Suprapubic skin (tissue), 4 donors: Measurements from ENCODE around the gene DNASE1. TPM values are rescaled to one million over a fixed set of nuclear protein-coding genes. Genes with fewer than 3 reads are reported as not detected.

Experiments used
- DNase-seq, 2 donors: peaks; one replicate each; pipeline ENCODE4 v3.0.0-alpha.2; 2019; ENCODE audit warnings: low spot score in 2 of 2
- H3K27ac ChIP-seq: fragments of 200-600 bp; sonication (generic); one replicate; pipeline ENCODE4 v1.5.1; 2019
- H3K27me3 ChIP-seq: fragments of 200-600 bp; sonication (generic); one replicate; pipeline ENCODE4 v1.5.1; 2019
- H3K36me3 ChIP-seq: fragments of 200-600 bp; sonication (generic); one replicate; pipeline ENCODE4 v1.5.1; 2019
- H3K4me1 ChIP-seq: fragments of 200-600 bp; sonication (generic); one replicate; pipeline ENCODE4 v1.5.1; 2019
- H3K4me3 ChIP-seq: fragments of 200-600 bp; sonication (generic); one replicate; pipeline ENCODE4 v1.5.1; 2019; ENCODE audit warnings: mild to moderate bottlenecking
- H3K9me3 ChIP-seq: fragments of 200-600 bp; sonication (generic); one replicate; pipeline ENCODE4 v1.5.1; 2019
- EP300 ChIP-seq: sonication (generic); formaldehyde crosslinking; IDR thresholded peaks from one replicate; pipeline ENCODE4 v1.6.1; 2017; ENCODE audit warnings: antibody characterized with exemption
- POLR2A ChIP-seq, 2 donors: fragments of 450-650 bp; IDR thresholded peaks; one replicate each; pipeline ENCODE4 v1.6.1; 2017; ENCODE audit warnings: antibody characterized with exemption in 2 of 2, mild to moderate bottlenecking in 2 of 2, moderate library complexity in 2 of 2
- POLR2AphosphoS5 ChIP-seq, 3 donors: sonication (generic); formaldehyde crosslinking; IDR thresholded peaks; one replicate each; pipeline ENCODE4 v1.6.1; 2017; ENCODE audit warnings: antibody characterized with exemption in 3 of 3
- WGBS: methylation state at CpG from one replicate; pipeline ENCODE4 v1.1.5; 2018; 5-methylcytosine and 5-hydroxymethylcytosine counted together
- total RNA-seq, 4 donors: library from RNA; depleted of rRNA; stranded (reverse); fragments of >200 nt; gene quantifications; one replicate each; pipeline ENCODE4 v1.1.0, GENCODE V29; 2016
- TF ChIP-seq, protein P1 (sequence below), 2 donors: fragments of 200-600 bp in 1 of 2; fragments of 450-650 bp in 1 of 2; sonication (generic) in 1 of 2; IDR thresholded peaks; one replicate each; pipeline ENCODE4 v1.5.1; 2016 to 2019; ENCODE audit warnings: antibody characterized with exemption in 2 of 2, mild to moderate bottlenecking in 1 of 2, moderate library complexity in 1 of 2

Gene DNASE1
- total RNA-seq, 4 donors from 2014 or later, result 11.0 to 32.7 (median 23.0) TPM

DNA sequence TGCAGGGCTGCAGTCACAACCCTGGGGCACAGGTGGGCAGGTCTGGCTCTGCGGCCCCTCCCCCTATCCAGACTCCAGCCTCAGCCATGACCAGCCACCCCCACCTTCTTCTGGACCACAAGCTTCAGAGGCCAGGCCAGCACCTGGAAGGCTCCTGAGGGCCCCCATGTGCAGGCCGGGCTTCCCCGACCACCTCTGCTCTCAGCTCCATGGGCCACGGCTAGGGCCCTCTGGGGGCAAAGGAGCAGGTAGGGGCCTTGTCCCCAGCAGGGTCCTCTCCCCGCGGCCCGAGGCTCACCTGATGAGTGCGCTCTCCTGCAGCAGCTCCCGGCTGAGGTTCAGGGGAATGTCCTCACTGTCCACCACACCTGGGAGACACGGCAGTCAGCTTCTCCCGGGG, 16.9 kb downstream of the DNASE1 start:
- no peaks in the 10 kb centered on the region for H3K4me1 ChIP-seq
- H3K27ac ChIP-seq, result no peak overlapping the region
- WGBS, result 96% methylated on average over 3 of the region's 11 CpGs
- peaks cover 70% of the 10 kb centered on the region for H3K36me3 ChIP-seq
- H3K9me3 ChIP-seq, result no peaks in the 10 kb centered on the region
- no peaks in the 10 kb centered on the region for H3K27me3 ChIP-seq
- TF ChIP-seq POLR2A (IDR thresholded peaks at IDR 0.05) (no peak), POLR2AphosphoS5 (IDR thresholded peaks at IDR 0.05) (no peak), EP300 (no peak)
- TF ChIP-seq, protein P1, sequence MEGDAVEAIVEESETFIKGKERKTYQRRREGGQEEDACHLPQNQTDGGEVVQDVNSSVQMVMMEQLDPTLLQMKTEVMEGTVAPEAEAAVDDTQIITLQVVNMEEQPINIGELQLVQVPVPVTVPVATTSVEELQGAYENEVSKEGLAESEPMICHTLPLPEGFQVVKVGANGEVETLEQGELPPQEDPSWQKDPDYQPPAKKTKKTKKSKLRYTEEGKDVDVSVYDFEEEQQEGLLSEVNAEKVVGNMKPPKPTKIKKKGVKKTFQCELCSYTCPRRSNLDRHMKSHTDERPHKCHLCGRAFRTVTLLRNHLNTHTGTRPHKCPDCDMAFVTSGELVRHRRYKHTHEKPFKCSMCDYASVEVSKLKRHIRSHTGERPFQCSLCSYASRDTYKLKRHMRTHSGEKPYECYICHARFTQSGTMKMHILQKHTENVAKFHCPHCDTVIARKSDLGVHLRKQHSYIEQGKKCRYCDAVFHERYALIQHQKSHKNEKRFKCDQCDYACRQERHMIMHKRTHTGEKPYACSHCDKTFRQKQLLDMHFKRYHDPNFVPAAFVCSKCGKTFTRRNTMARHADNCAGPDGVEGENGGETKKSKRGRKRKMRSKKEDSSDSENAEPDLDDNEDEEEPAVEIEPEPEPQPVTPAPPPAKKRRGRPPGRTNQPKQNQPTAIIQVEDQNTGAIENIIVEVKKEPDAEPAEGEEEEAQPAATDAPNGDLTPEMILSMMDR (IDR thresholded peaks at IDR 0.05), result no peak
- no peak overlapping the region for H3K4me3 ChIP-seq
- no peak for DNase-seq

DNA sequence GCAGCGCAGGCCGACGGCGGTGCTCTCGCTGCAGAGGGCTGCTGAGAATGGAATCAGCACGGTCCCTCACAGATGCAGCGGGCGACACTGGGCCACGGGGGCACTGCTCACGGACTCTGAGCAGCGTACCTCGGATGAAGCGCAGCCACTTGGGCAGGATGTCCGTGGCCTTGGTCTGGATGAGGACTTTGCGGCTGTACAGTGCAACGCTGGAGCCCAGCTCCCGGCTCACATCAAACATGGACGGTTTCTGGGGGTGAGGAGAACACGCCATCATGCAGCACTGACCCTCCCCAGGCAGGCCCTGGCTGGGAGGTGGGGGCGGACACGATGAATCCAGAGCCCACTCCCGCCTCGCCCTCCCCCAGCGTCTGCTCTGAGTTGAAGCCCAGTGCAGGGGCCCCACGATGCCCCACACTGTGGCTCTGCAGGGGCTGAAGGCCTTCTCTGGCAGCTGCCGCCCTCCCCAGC, 18.1 kb downstream of the DNASE1 start:
- TF ChIP-seq POLR2A (IDR thresholded peaks at IDR 0.05), result no peak
- no peak for TF ChIP-seq EP300
- TF ChIP-seq POLR2AphosphoS5 (IDR thresholded peaks at IDR 0.05), result no peak
- TF ChIP-seq, protein P1 (IDR thresholded peaks at IDR 0.05), result no peak
- H3K27me3 ChIP-seq, result no peaks in the 10 kb centered on the region
- no peak overlapping the region for H3K27ac ChIP-seq
- H3K4me1 ChIP-seq, result no peaks in the 10 kb centered on the region
- no peak for DNase-seq
- WGBS, result 93% methylated on average over 21 of the region's 26 CpGs
- H3K9me3 ChIP-seq, result no peaks in the 10 kb centered on the region
- no peak overlapping the region for H3K4me3 ChIP-seq
- peaks cover 77% of the 10 kb centered on the region for H3K36me3 ChIP-seq

DNA sequence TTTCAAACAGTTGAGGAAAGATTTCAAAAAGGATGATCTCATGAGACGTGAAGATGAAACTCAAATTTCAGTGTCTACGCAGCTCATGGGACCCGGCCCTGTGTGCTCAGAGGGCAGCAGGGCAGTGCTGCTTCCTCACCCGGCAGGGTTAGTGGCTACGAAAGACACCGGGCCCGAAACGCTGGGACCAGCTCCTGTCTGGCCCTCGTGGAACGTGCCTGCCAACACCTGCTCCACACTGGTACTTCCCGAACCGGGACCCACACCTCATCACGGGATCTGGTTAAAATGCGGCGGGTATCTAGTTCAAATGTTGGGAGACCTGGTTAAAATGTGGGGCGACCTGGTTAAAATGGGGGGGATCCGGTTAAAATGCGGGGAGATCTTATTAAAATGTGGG, 18.7 kb downstream of the DNASE1 start:
- no peak for TF ChIP-seq POLR2AphosphoS5 (IDR thresholded peaks at IDR 0.05)
- no peak for TF ChIP-seq POLR2A (IDR thresholded peaks at IDR 0.05)
- TF ChIP-seq, protein P1 (IDR thresholded peaks at IDR 0.05), result no peak
- TF ChIP-seq EP300, result no peak
- no peak overlapping the region for H3K4me3 ChIP-seq
- H3K27me3 ChIP-seq, result no peaks in the 10 kb centered on the region
- no peak for DNase-seq
- H3K27ac ChIP-seq, result no peak overlapping the region
- H3K4me1 ChIP-seq, result no peaks in the 10 kb centered on the region
- no peaks in the 10 kb centered on the region for H3K9me3 ChIP-seq
- peaks cover 82% of the 10 kb centered on the region for H3K36me3 ChIP-seq
- 93% methylated on average over 18 of the region's 18 CpGs for WGBS

DNA sequence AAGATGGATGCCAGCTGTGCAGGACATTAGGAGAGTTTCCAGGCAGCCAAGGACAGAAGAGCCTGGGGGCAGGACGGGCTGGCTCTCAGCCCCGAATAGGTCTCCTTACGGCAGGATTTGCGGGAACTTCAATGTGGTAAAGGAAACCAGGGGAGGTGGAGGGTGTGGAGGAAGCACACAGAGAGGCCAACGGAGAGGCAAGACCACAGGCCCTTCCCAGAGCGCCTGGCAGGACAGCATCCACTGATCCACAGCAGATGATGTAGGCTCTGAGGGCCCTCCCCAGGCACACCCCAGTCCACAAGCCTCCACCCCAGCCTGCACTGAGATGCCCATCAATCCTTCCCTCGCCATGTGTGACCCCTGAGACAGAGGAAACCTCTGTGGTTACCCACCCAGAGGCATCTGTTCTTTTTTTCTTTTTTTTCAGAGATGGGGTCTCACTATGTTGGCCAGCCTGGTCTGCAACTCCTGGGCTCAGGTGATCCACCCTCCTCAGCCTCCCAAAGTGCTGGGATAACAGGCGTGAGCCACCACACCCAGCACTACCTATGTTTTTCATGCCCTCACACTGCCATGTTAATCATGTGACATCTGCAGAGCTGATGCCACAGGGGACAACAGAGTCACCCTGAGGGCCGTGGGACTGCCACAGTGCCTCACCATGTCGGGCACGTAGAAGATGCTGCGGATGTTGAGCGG, 19.3 kb downstream of the DNASE1 start:
- Histone ChIP-seq H3K36me3 (peaks cover 82% of the 10 kb centered on the region), H3K9me3 (no peaks in the 10 kb centered on the region), H3K27ac (no peak overlapping the region), H3K4me1 (no peaks in the 10 kb centered on the region), H3K27me3 (no peaks in the 10 kb centered on the region), H3K4me3 (no peak overlapping the region)
- TF ChIP-seq EP300 (no peak), POLR2AphosphoS5 (IDR thresholded peaks at IDR 0.05) (no peak), POLR2A (IDR thresholded peaks at IDR 0.05) (no peak)
- TF ChIP-seq, protein P1 (IDR thresholded peaks at IDR 0.05), result no peak
- no peak for DNase-seq
- 87% methylated on average over 13 of the region's 13 CpGs for WGBS

DNA sequence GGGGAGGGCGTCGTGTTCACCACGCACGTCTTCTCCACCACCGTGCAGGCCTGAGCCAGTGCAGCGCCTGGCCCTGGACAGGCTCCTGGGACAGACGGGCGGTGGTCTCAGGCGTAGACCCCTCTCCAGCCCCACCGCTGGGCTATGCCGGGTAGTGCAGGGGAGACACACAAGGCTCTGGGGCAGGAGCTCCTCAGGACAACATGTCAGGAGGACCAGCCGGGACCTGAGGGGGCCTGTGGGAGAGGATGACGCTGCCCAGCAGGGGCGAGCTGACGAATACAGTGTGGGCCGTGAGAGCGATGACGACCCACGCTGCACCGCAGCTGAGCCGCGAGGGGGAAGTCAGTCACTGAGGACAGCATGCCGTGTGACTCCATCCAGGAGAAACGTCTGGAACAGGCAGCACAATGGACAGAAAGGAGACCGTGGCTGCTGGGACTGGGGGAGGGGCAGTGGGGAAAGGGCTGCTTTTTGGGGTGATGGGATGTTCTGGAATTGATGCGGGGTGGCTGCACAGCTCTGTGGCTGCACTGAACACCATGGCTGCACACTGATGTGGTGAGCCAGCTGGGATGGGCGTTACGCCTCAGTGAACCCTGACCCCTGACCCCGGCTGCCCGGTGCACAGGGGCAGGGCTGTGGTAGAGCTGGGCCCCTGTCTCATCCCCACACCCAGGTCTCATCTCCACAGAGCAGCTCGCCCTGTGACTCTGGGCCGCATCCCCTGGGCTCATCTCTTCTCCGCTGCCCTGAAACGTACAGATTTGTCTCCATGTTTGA, 20.2 kb downstream of the DNASE1 start:
- no peak overlapping the region for H3K27ac ChIP-seq
- WGBS, result 93% methylated on average over 33 of the region's 34 CpGs
- no peaks in the 10 kb centered on the region for H3K9me3 ChIP-seq
- no peak overlapping the region for H3K4me3 ChIP-seq
- H3K36me3 ChIP-seq, result peaks cover 86% of the 10 kb centered on the region
- H3K27me3 ChIP-seq, result no peaks in the 10 kb centered on the region
- TF ChIP-seq EP300 (no peak), POLR2A (IDR thresholded peaks at IDR 0.05) (no peak)
- TF ChIP-seq, protein P1 (IDR thresholded peaks at IDR 0.05), result no peak
- no peak for DNase-seq
- no peaks in the 10 kb centered on the region for H3K4me1 ChIP-seq
